C4-2B (cell line): ENCODE data around the gene TRAPPC10.
"Not testable (repeated sequence)": the region's sequence is repeated elsewhere in the genome, so short reads cannot be mapped to it uniquely, and the experiment has no call there.

Experiments used
- CTCF ChIP-seq: fragments of 450-650 bp; conservative IDR thresholded peaks from 2 replicates; pipeline ENCODE4 v1.5.1; 2017; ENCODE audit warnings: mild to moderate bottlenecking
- ZFX ChIP-seq: fragments of 450-650 bp; IDR thresholded peaks from 2 replicates; pipeline ENCODE4 v1.6.1; 2017

- not testable (repeated sequence) for TF ChIP-seq CTCF, ZFX
Measured at GRCh38 chr21:44144784-44145602, 132.9 kb downstream of the TRAPPC10 start.
